GM23338 (cell line): ENCODE data around the gene CHCHD3. TPM values are rescaled to one million over a fixed set of nuclear protein-coding genes. Genes with fewer than 3 reads are reported as not detected.

ENCODE experiments used
- ATAC-seq: fragments of 200-7000 bp; cut with Tn5 transposase; 3 replicates; pipeline ENCODE4 v1.9.1; 2020
- DNase-seq: peaks from one replicate; pipeline ENCODE4 v3.0.0-alpha.2; 2015; ENCODE audit warnings: low spot score
- H2AFZ ChIP-seq: fragments of 200-600 bp; sonication (generic); 2 replicates; pipeline ENCODE4 v1.8.0; 2016; ENCODE audit warnings: antibody characterized with exemption, mild to moderate bottlenecking, moderate library complexity
- H3F3A ChIP-seq: fragments of 200-600 bp; sonication (generic); replicated peaks from 2 replicates; pipeline ENCODE4 v1.8.0; 2017; ENCODE audit warnings: antibody characterized with exemption, mixed run types, low read depth
- H3K27ac ChIP-seq: fragments of 200-600 bp; sonication (generic); 2 replicates; pipeline ENCODE4 v1.6.1; 2016; ENCODE audit warnings: low read depth
- H3K27me3 ChIP-seq: fragments of 200-600 bp; sonication (generic); 2 replicates; pipeline ENCODE4 v1.8.0; 2016; ENCODE audit warnings: mild to moderate bottlenecking, mixed run types, moderate library complexity; ENCODE audit not compliant: insufficient read depth
- H3K36me3 ChIP-seq: fragments of 200-600 bp; sonication (generic); 2 replicates; pipeline ENCODE4 v1.8.0; 2016; ENCODE audit warnings: mild to moderate bottlenecking; ENCODE audit not compliant: insufficient read depth
- H3K4me1 ChIP-seq: fragments of 200-600 bp; sonication (generic); 2 replicates; pipeline ENCODE4 v1.8.0; 2016; ENCODE audit warnings: mild to moderate bottlenecking, moderate library complexity; ENCODE audit not compliant: insufficient read depth
- H3K4me2 ChIP-seq: fragments of 200-600 bp; sonication (generic); 2 replicates; pipeline ENCODE4 v1.7.1; 2017; ENCODE audit warnings: mixed run types
- H3K4me3 ChIP-seq: fragments of 200-600 bp; sonication (generic); 2 replicates; pipeline ENCODE4 v1.6.1; 2016; ENCODE audit warnings: mixed run types
- H3K79me2 ChIP-seq: fragments of 200-600 bp; sonication (generic); replicated peaks from 2 replicates; pipeline ENCODE4 v1.8.0; 2017; ENCODE audit warnings: mild to moderate bottlenecking; ENCODE audit not compliant: insufficient read depth
- H3K9me2 ChIP-seq: fragments of 200-600 bp; sonication (generic); 2 replicates; pipeline ENCODE4 v1.8.0; 2017; ENCODE audit not compliant: insufficient read depth
- H4K20me1 ChIP-seq: fragments of 200-600 bp; sonication (generic); replicated peaks from 2 replicates; pipeline ENCODE4 v1.8.0; 2017; ENCODE audit warnings: mild to moderate bottlenecking; ENCODE audit not compliant: insufficient read depth
- H3K27ac Mint-ChIP-seq: 2 replicates; pipeline ENCODE4 v1.8.0; 2020; ENCODE audit warnings: inconsistent platforms, mild to moderate bottlenecking, moderate library complexity, mixed read lengths
- H3K27me3 Mint-ChIP-seq: 3 replicates; pipeline ENCODE4 v1.8.0; 2022; ENCODE audit warnings: low read depth, mild to moderate bottlenecking, moderate library complexity, mixed read lengths, inconsistent platforms; ENCODE audit not compliant: insufficient read depth, poor library complexity
- H3K36me3 Mint-ChIP-seq: 3 replicates; pipeline ENCODE4 v1.8.0; 2021; ENCODE audit warnings: low read depth, mild to moderate bottlenecking, inconsistent platforms, moderate library complexity, mixed read lengths
- H3K4me1 Mint-ChIP-seq: 3 replicates; pipeline ENCODE4 v1.8.0; 2020; ENCODE audit warnings: mild to moderate bottlenecking, inconsistent platforms, mixed read lengths
- H3K4me3 Mint-ChIP-seq: 3 replicates; pipeline ENCODE4 v1.8.0; 2021; ENCODE audit warnings: moderate library complexity, mild to moderate bottlenecking, inconsistent platforms, mixed read lengths
- H3K9me3 Mint-ChIP-seq: 3 replicates; pipeline ENCODE4 v1.8.0; 2020; ENCODE audit warnings: moderate library complexity, mild to moderate bottlenecking, inconsistent platforms, mixed read lengths
- CREB1 ChIP-seq: fragments of 250-450 bp; sonication (Bioruptor Pico); IDR thresholded peaks from 2 replicates; pipeline ENCODE4 v1.5.0; 2020; ENCODE audit warnings: low read depth, mild to moderate bottlenecking, moderate library complexity
- NANOG ChIP-seq: IDR thresholded peaks from 2 replicates; pipeline ENCODE4 v1.6.1; 2016; ENCODE audit warnings: antibody characterized with exemption, borderline replicate concordance
- REST ChIP-seq: IDR thresholded peaks from one replicate; pipeline ENCODE4 v1.6.1; 2018; ENCODE audit warnings: antibody characterized with exemption; ENCODE audit not compliant: unreplicated experiment
- ZNF462 ChIP-seq: fragments of 250-450 bp; sonication (Bioruptor Pico); IDR thresholded peaks from 2 replicates; pipeline ENCODE4 v1.5.0; 2020; ENCODE audit warnings: mild to moderate bottlenecking, moderate library complexity
- polyA plus RNA-seq: library from polyadenylated mRNA; unstranded; fragments of >200 nt; fragmentation: Nextera tagmentation; extraction: Ambion mirVana; gene quantifications from 2 replicates; pipeline ENCODE4 v1.2.1, GENCODE V29; 2016
- total RNA-seq: library from RNA; depleted of rRNA; stranded (reverse); fragments of >200 nt; shearing (Covaris generic); gene quantifications from 2 replicates; pipeline ENCODE4 v1.2.3, GENCODE V29; 2014

CHCHD3 gene
- total and polyA plus RNA-seq, 2 experiments from 2014 or later, result 107 to 131 TPM

GRCh38 chr7:133044722-133045473 is 37.0 kb downstream of the CHCHD3 start:
- Histone ChIP-seq H4K20me1 (peaks cover 45% of the 10 kb centered on the region), H3K36me3 (no peaks in the 10 kb centered on the region), H3K4me3 (no peak overlapping the region), H3K4me1 (peaks cover 52% of the 10 kb centered on the region), H3K4me2 (peak overlapping the region; percentile 54; the same call in 1 of the 2 replicates), H2AFZ (no peak overlapping the region), H3K27ac (peak overlapping the region; percentile 56; the same call in 1 of the 2 replicates), H3K79me2 (peaks cover 81% of the 10 kb centered on the region), H3K27me3 (no peaks in the 10 kb centered on the region), H3F3A (no peaks in the 10 kb centered on the region), H3K9me2 (no peaks in the 10 kb centered on the region)
- H3K4me1 Mint-ChIP-seq, result peaks cover 69% of the 10 kb centered on the region
- no peak for TF ChIP-seq CREB1 (CRISPR knock-in tag)
- TF ChIP-seq NANOG, result no peak
- TF ChIP-seq ZNF462 (CRISPR knock-in tag), result 0 out of 2 replicates have a peak, but pooled peaks have one; percentile 19
- no peak for TF ChIP-seq REST
- no peaks in the 10 kb centered on the region for H3K9me3 Mint-ChIP-seq
- no peak overlapping the region; the same call in 1 of the 2 replicates for H3K27ac Mint-ChIP-seq
- peak; percentile 97 for ATAC-seq
- H3K27me3 Mint-ChIP-seq, result peaks cover 5% of the 10 kb centered on the region
- peaks cover 9% of the 10 kb centered on the region; the same call in 2 of the 3 replicates for H3K36me3 Mint-ChIP-seq
- DNase-seq, result peak; percentile 82
- peak overlapping the region; percentile 23 for H3K4me3 Mint-ChIP-seq
